ENCODE measurements around the gene SRSF10.
A peak's percentile ranks its signal among the peaks of the same experiment; 100 is the strongest.

The SRSF10 gene

GRCh38 chr1:23977854-23978191 is 2.3 kb downstream of the SRSF10 start:
- TF ChIP-seq CTCF (IDR thresholded peaks at IDR 0.05; ENCODE audit: low read length, missing control alignments): no peak
- DNase-seq (ENCODE audit: low read depth): no peak
- peak overlapping the region; percentile 82 for H3K4me3 ChIP-seq (replicated peaks; ENCODE audit: low read depth, low read length)

GRCh38 chr1:23977187-23977853 is 2.8 kb downstream of the SRSF10 start:
- no peak for TF ChIP-seq CTCF (IDR thresholded peaks at IDR 0.05; ENCODE audit: low read length, missing control alignments)
- no peak for DNase-seq (ENCODE audit: low read depth)
- peak overlapping the region; percentile 4 for H3K4me3 ChIP-seq (replicated peaks; ENCODE audit: low read depth, low read length)

GRCh38 chr1:23967871-23968270 is 12.3 kb downstream of the SRSF10 start:
- no peak overlapping the region for H3K4me3 ChIP-seq (replicated peaks; ENCODE audit: low read depth, low read length)
- DNase-seq (ENCODE audit: low read depth): no peak
- no peak for TF ChIP-seq CTCF (IDR thresholded peaks at IDR 0.05; ENCODE audit: low read length, missing control alignments)

GRCh38 chr1:23966973-23967493 is 13.1 kb downstream of the SRSF10 start:
- no peak for DNase-seq (ENCODE audit: low read depth)
- TF ChIP-seq CTCF (IDR thresholded peaks at IDR 0.05; ENCODE audit: low read length, missing control alignments): no peak
- H3K4me3 ChIP-seq (replicated peaks; ENCODE audit: low read depth, low read length): no peak overlapping the region

- peak; percentile 68 for DNase-seq (ENCODE audit: low read depth)
- TF ChIP-seq CTCF (IDR thresholded peaks at IDR 0.05; ENCODE audit: low read length, missing control alignments): no peak
- H3K4me3 ChIP-seq (replicated peaks; ENCODE audit: low read depth, low read length): no peak overlapping the region
Observed at GRCh38 chr1:23964790-23965740, 15.1 kb downstream of the SRSF10 start.

GRCh38 chr1:23964235-23964668 is 15.9 kb downstream of the SRSF10 start:
- DNase-seq (ENCODE audit: low read depth): peak; percentile 26
- TF ChIP-seq CTCF (IDR thresholded peaks at IDR 0.05; ENCODE audit: low read length, missing control alignments): no peak
- H3K4me3 ChIP-seq (replicated peaks; ENCODE audit: low read depth, low read length): no peak overlapping the region
